Endothelial cell of umbilical vein (primary cell): ENCODE measurements around the gene GABPB2. TPM values are rescaled to one million over a fixed set of nuclear protein-coding genes. Genes with fewer than 3 reads are reported as not detected.

Experiments used
- BruUV-seq: library from RNA; stranded (reverse); fragments of 400-500 nt; replicated peaks from 2 replicates; lab custom pipeline; 2021; lab: Mats Ljungman, UMichigan
- CTCF ChIA-PET: fragments of 300-600, 350-600 bp; sonication (Branson Sonifier 250); formaldehyde crosslinking; loops from one replicate; lab custom pipeline; 2021; ENCODE audit warnings: antibody characterized with exemption, inconsistent platforms; lab: Charles Lee
- POLR2A ChIA-PET: fragments of 300-600, 350-600 bp; sonication (Branson Sonifier 250); formaldehyde crosslinking; loops from one replicate; lab custom pipeline; 2021; ENCODE audit warnings: antibody characterized with exemption, inconsistent platforms; lab: Charles Lee
- DNase-seq: peaks from one replicate; pipeline ENCODE4 v3.0.0-alpha.2; 2011; ENCODE audit warnings: low read depth, low spot score
- FAIRE-seq: peaks from 2 replicates; lab custom pipeline; 2011; peaks lifted over from hg19 to GRCh38; lab: Jason Lieb, UNC
- H2AFZ ChIP-seq: 2 replicates; pipeline ENCODE4 v1.6.0; 2012; ENCODE audit warnings: low read depth, low read length, control low read depth, inconsistent platforms
- H3K27ac ChIP-seq: 2 replicates; pipeline ENCODE4 v1.5.1; 2011; ENCODE audit warnings: low read depth, mild to moderate bottlenecking, control low read depth, low read length, moderate library complexity; ENCODE audit not compliant: insufficient read depth
- H3K27me3 ChIP-seq, 2 experiments: 2 replicates each; pipeline versions ENCODE4 v1.6.0 to v1.6.1; 2011; ENCODE audit warnings: low read length in 2 of 2, mixed read lengths in 1 of 2; ENCODE audit not compliant: control insufficient read depth in 2 of 2, insufficient read depth in 2 of 2
- H3K36me3 ChIP-seq, 2 experiments: 2 replicates in 1 of 2; 3 replicates in 1 of 2; pipeline ENCODE4 v1.5.1; 2011; ENCODE audit warnings: low read length in 2 of 2, mild to moderate bottlenecking in 1 of 2, moderate library complexity in 1 of 2; ENCODE audit not compliant: control insufficient read depth in 2 of 2, insufficient read depth in 2 of 2; ENCODE audit errors: extremely low read depth in 1 of 2
- H3K4me1 ChIP-seq: 3 replicates; pipeline ENCODE4 v1.5.1; 2011; ENCODE audit warnings: mild to moderate bottlenecking, low read length; ENCODE audit not compliant: control insufficient read depth, insufficient read depth; ENCODE audit errors: extremely low read depth
- H3K4me2 ChIP-seq: 2 replicates; pipeline ENCODE4 v1.6.1; 2011; ENCODE audit warnings: low read length, control low read depth, mixed read lengths; ENCODE audit not compliant: insufficient read depth
- H3K4me3 ChIP-seq, 3 experiments: fragments of 200-600 bp in 1 of 3; sonication (generic), shearing (Covaris generic) in 1 of 3; replicated peaks in 1 of 3; 2 replicates each; pipeline ENCODE4 v1.5.1; 2011 to 2016; ENCODE audit warnings: control low read depth in 3 of 3, low read length in 3 of 3, mild to moderate bottlenecking in 2 of 3, inconsistent platforms in 1 of 3, low read depth in 1 of 3, moderate library complexity in 1 of 3; ENCODE audit not compliant: insufficient read depth in 1 of 3
- H3K79me2 ChIP-seq: 2 replicates; pipeline ENCODE4 v1.6.0; 2012; ENCODE audit warnings: low read length, inconsistent platforms; ENCODE audit not compliant: control insufficient read depth, insufficient read depth
- H3K9ac ChIP-seq: replicated peaks from 2 replicates; pipeline ENCODE3; 2011; ENCODE audit warnings: low read length, control low read depth; ENCODE audit not compliant: insufficient read depth; ENCODE audit errors: extremely low read depth
- H3K9me1 ChIP-seq: replicated peaks from 3 replicates; pipeline ENCODE4 v1.6.0; 2011; ENCODE audit warnings: mild to moderate bottlenecking, low read length; ENCODE audit not compliant: control insufficient read depth, insufficient read depth; ENCODE audit errors: extremely low read depth
- H3K9me3 ChIP-seq: replicated peaks from 2 replicates; pipeline ENCODE4 v1.5.1; 2012; ENCODE audit warnings: low read length, inconsistent platforms; ENCODE audit not compliant: control insufficient read depth, insufficient read depth
- H4K20me1 ChIP-seq: replicated peaks from 2 replicates; pipeline ENCODE3; 2011; ENCODE audit warnings: mild to moderate bottlenecking, low read length; ENCODE audit not compliant: control insufficient read depth, insufficient read depth; ENCODE audit errors: extremely low read depth
- JUN ChIP-seq: IDR thresholded peaks from 2 replicates; pipeline ENCODE4 v1.6.1; 2011; ENCODE audit warnings: borderline replicate concordance, low read depth; ENCODE audit not compliant: insufficient read length, insufficient read depth
- POLR2AphosphoS5 ChIP-seq: IDR thresholded peaks from 2 replicates; pipeline ENCODE4 v1.6.1; 2012; ENCODE audit warnings: low read depth, mild to moderate bottlenecking, control low read depth, low read length, moderate library complexity; ENCODE audit not compliant: insufficient read depth
- dilution Hi-C: fragments of 300-500 bp; cut with MboI; formaldehyde crosslinking; loops from one replicate; pipeline ENCODE4 v1.15.0; 2019; ENCODE audit warnings: low sequenced_read_pairs; ENCODE audit not compliant: extremely low pct_ligation_motif_present
- intact Hi-C: fragments of 100-400 bp; cut with micrococcal nuclease; formaldehyde crosslinking; loops from one replicate; pipeline ENCODE4 v1.10.0; 2022
- polyA plus RNA-seq, 4 experiments: library from polyadenylated mRNA; depleted of rRNA in 3 of 4; stranded (reverse) in 3 of 4; unstranded in 1 of 4; fragments of >200 nt; gene quantifications; 2 replicates each; pipeline versions ENCODE4 v1.2.1 to v1.2.3, GENCODE V29; 2011 to 2012; ENCODE audit warnings: missing spikeins in 1 of 4
- total RNA-seq: library from RNA; stranded (reverse); gene quantifications from 2 replicates; pipeline ENCODE4 v1.2.3, GENCODE V29; 2021
- TF ChIP-seq, protein P1 (sequence below), 2 donors: IDR thresholded peaks; 1 replicate in 1 of 2; 2 replicates in 1 of 2; pipeline ENCODE4 v1.5.1; 2011; ENCODE audit warnings: low read length in 2 of 2, mild to moderate bottlenecking in 2 of 2, moderate library complexity in 2 of 2, control low read depth in 1 of 2, inconsistent platforms in 1 of 2, low read depth in 1 of 2; ENCODE audit not compliant: insufficient read depth in 1 of 2; ENCODE audit errors: extremely low read depth in 1 of 2

Gene GABPB2
- total and polyA plus RNA-seq, 2 donors (not counting 3 experiments of a cell fraction or from before 2014, with no cell fraction given) = 2.6 to 4.3 TPM

DNA sequence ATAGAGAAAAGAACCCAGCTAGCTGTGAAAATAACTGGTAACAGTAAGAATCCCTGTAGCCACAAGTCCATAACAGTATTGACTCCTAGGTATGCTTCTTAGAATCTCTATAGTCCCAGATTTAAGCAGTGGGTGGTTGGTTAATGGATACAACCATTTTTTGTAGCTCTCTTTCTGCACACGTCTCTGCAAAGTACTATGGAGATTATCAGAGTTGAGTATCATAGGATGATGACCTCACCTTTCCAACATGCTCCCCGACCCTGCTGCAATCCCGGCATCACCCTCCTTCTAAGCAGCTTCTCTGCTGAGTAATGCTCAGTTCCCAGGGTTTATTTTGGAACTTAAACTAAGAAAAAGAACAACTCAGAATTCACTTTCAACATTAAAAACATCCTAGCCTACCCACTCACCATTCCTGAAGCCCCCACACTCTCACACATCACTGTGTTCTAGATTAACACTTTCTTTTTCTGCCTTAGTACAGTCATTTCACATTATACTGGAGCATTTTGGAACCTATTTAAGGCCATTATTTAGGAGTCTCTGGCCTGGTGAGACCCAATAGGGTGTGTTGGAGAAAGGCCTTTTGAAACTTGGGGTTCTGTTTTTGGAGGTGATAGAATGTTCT, 7.7 kb upstream of the GABPB2 start:
- H3K36me3 ChIP-seq = peaks cover 0 to 5% of the 10 kb centered on the region in 2 experiments
- no peaks in the 10 kb centered on the region for H4K20me1 ChIP-seq
- dilution Hi-C loops = no loop called here
- H3K9ac ChIP-seq = peak overlapping the region; percentile 48
- no peak overlapping the region for H2AFZ ChIP-seq
- H3K4me3 ChIP-seq = peak overlapping the region in 1 of 3 experiments; percentile 20
- peak overlapping the region; percentile 63 for H3K4me2 ChIP-seq
- peaks cover 19% of the 10 kb centered on the region for H3K4me1 ChIP-seq
- ChIA-PET POLR2A (interaction anchor here (0.9 kb wide), 1 partner anchor 8 kb away, joined by 3 read pairs; no protein-coding TSS in a partner anchor), CTCF (interaction anchor here (0.9 to 6.1 kb wide), 6 partner anchors 8 to 57 kb away, joined by 3 to 39 read pairs (median 7); partner anchors contain the start of genes C1orf56, GABPB2 and MINDY1)
- BruUV-seq = no TSS peak
- no peaks in the 10 kb centered on the region for H3K9me1 ChIP-seq
- intact Hi-C loops = no loop called here
- peak overlapping the region; percentile 54 for H3K27ac ChIP-seq
- H3K27me3 ChIP-seq = no peaks in the 10 kb centered on the region
- TF ChIP-seq JUN (peak; percentile 39), POLR2AphosphoS5 (no peak)
- TF ChIP-seq, protein P1, sequence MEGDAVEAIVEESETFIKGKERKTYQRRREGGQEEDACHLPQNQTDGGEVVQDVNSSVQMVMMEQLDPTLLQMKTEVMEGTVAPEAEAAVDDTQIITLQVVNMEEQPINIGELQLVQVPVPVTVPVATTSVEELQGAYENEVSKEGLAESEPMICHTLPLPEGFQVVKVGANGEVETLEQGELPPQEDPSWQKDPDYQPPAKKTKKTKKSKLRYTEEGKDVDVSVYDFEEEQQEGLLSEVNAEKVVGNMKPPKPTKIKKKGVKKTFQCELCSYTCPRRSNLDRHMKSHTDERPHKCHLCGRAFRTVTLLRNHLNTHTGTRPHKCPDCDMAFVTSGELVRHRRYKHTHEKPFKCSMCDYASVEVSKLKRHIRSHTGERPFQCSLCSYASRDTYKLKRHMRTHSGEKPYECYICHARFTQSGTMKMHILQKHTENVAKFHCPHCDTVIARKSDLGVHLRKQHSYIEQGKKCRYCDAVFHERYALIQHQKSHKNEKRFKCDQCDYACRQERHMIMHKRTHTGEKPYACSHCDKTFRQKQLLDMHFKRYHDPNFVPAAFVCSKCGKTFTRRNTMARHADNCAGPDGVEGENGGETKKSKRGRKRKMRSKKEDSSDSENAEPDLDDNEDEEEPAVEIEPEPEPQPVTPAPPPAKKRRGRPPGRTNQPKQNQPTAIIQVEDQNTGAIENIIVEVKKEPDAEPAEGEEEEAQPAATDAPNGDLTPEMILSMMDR (IDR thresholded peaks at IDR 0.05; ENCODE audit: extremely low read depth in 1 of 2, insufficient read depth in 1 of 2, low read depth in 1 of 2, low read length in 2 of 2) = no peak
- peak; percentile 24 for DNase-seq
- H3K9me3 ChIP-seq = no peaks in the 10 kb centered on the region
- peak; percentile 68 for FAIRE-seq
- peaks cover 90% of the 10 kb centered on the region for H3K79me2 ChIP-seq
